SK-N-SH (cell line): Measurements from ENCODE around the gene SLC7A14. TPM values are rescaled to one million over a fixed set of nuclear protein-coding genes. Genes with fewer than 3 reads are reported as not detected.

Experiments used
- CTCF ChIA-PET: fragments of 300-600, 350-600 bp; formaldehyde crosslinking; extraction: SDS; loops from one replicate; lab custom pipeline; 2021; lab: Yijun Ruan, JAX
- POLR2A ChIA-PET: fragments of 350-600 bp; sonication (Branson Sonifier 250); formaldehyde crosslinking; extraction: SDS; loops from one replicate; lab custom pipeline; 2020; ENCODE audit warnings: antibody characterized with exemption, inconsistent platforms; lab: Yijun Ruan, JAX
- DNase-seq: peaks from one replicate; pipeline ENCODE4 v3.0.0; 2012
- H2AFZ ChIP-seq: fragments of 200-600 bp; sonication (generic); 2 replicates; pipeline ENCODE4 v1.8.1; 2016; ENCODE audit warnings: antibody characterized with exemption, mild to moderate bottlenecking, low read depth
- H3F3A ChIP-seq: fragments of 200-600 bp; sonication (generic); replicated peaks from 2 replicates; pipeline ENCODE3; 2016; ENCODE audit warnings: antibody characterized with exemption, mild to moderate bottlenecking; ENCODE audit not compliant: insufficient read depth
- H3K27ac ChIP-seq, 2 experiments: fragments of 200-500 bp in 1 of 2; fragments of 200-600 bp in 1 of 2; sonication (Bioruptor generic) in 1 of 2; sonication (generic), shearing (Covaris generic) in 1 of 2; 2 replicates each; pipeline versions ENCODE4 v1.5.1 to v1.6.1; 2014 to 2016; ENCODE audit warnings: low read depth in 2 of 2, inconsistent platforms in 1 of 2, low read length in 1 of 2, mild to moderate bottlenecking in 1 of 2, mixed read lengths in 1 of 2
- H3K27me3 ChIP-seq: fragments of 200-600 bp; sonication (generic), shearing (Covaris generic); 2 replicates; pipeline ENCODE4 v1.6.1; 2016; ENCODE audit warnings: mixed run types; ENCODE audit not compliant: insufficient read depth
- H3K36me3 ChIP-seq, 2 experiments: fragments of 200-500 bp in 1 of 2; fragments of 200-600 bp in 1 of 2; sonication (Bioruptor generic) in 1 of 2; sonication (generic) in 1 of 2; replicated peaks in 1 of 2; 2 replicates each; pipeline versions ENCODE3 to v1.5.1; 2014 to 2016; ENCODE audit warnings: low read length in 1 of 2, mild to moderate bottlenecking in 1 of 2; ENCODE audit not compliant: insufficient read depth in 2 of 2, control insufficient read depth in 1 of 2
- H3K4me1 ChIP-seq, 2 experiments: fragments of 200-500 bp in 1 of 2; fragments of 200-600 bp in 1 of 2; sonication (Bioruptor generic) in 1 of 2; sonication (generic), shearing (Covaris generic) in 1 of 2; 2 replicates each; pipeline versions ENCODE4 v1.5.1 to v1.6.1; 2014 to 2016; ENCODE audit warnings: low read depth in 1 of 2, low read length in 1 of 2, mixed run types in 1 of 2; ENCODE audit not compliant: insufficient read depth in 2 of 2, control insufficient read depth in 1 of 2
- H3K4me2 ChIP-seq: fragments of 200-600 bp; sonication (generic), shearing (Covaris generic); 2 replicates; pipeline ENCODE4 v1.6.1; 2017; ENCODE audit warnings: mixed run types
- H3K4me3 ChIP-seq, 2 experiments: fragments of 200-500 bp in 1 of 2; fragments of 200-600 bp in 1 of 2; sonication (Bioruptor generic) in 1 of 2; sonication (generic), shearing (Covaris generic) in 1 of 2; 2 replicates each; pipeline versions ENCODE4 v1.5.1 to v1.8.1; 2014 to 2016; ENCODE audit warnings: low read depth in 2 of 2, inconsistent platforms in 1 of 2, low read length in 1 of 2, mild to moderate bottlenecking in 1 of 2, mixed read lengths in 1 of 2, moderate library complexity in 1 of 2
- H3K79me2 ChIP-seq: fragments of 200-600 bp; sonication (generic); 2 replicates; pipeline ENCODE4 v1.8.1; 2017; ENCODE audit warnings: mild to moderate bottlenecking; ENCODE audit not compliant: insufficient read depth
- H3K9ac ChIP-seq: fragments of 200-600 bp; sonication (generic); 2 replicates; pipeline ENCODE4 v1.6.1; 2017; ENCODE audit warnings: mixed run types
- H3K9me2 ChIP-seq: fragments of 200-600 bp; sonication (generic); 2 replicates; pipeline ENCODE4 v1.6.1; 2017; ENCODE audit warnings: mixed run types
- H3K9me3 ChIP-seq: fragments of 200-600 bp; sonication (generic); 2 replicates; pipeline ENCODE4 v1.6.1; 2017; ENCODE audit warnings: mixed run types, mild to moderate bottlenecking, moderate library complexity
- H4K20me1 ChIP-seq: fragments of 200-600 bp; sonication (generic); 2 replicates; pipeline ENCODE4 v1.6.1; 2017; ENCODE audit warnings: mild to moderate bottlenecking, mixed run types; ENCODE audit not compliant: insufficient read depth
- CHD2 ChIP-seq: fragments of 150-350 bp; IDR thresholded peaks from 2 replicates; pipeline ENCODE4 v1.6.1; 2018; ENCODE audit warnings: low read length; ENCODE audit not compliant: partially characterized antibody
- EZH2phosphoT487 ChIP-seq: fragments of 200-600 bp; sonication (generic); IDR thresholded peaks from 2 replicates; pipeline ENCODE4 v1.6.1; 2017; ENCODE audit warnings: low read depth, mixed run types, mild to moderate bottlenecking, antibody characterized with exemption, moderate library complexity, borderline replicate concordance
- GATA2 ChIP-seq: sonication (generic); formaldehyde crosslinking; IDR thresholded peaks from 2 replicates; pipeline ENCODE4 v1.5.0; 2020; ENCODE audit warnings: mild to moderate bottlenecking, missing genetic modification reagents
- IRF3 ChIP-seq: fragments of 150-350 bp; IDR thresholded peaks from 2 replicates; pipeline ENCODE4 v1.6.1; 2016; ENCODE audit warnings: mild to moderate bottlenecking, low read depth, low read length
- JUND ChIP-seq: IDR thresholded peaks from 2 replicates; pipeline ENCODE4 v1.4.0; 2012
- MEF2A ChIP-seq: IDR thresholded peaks from 2 replicates; pipeline ENCODE4 v1.4.0; 2012; ENCODE audit warnings: low read depth, borderline replicate concordance
- MXI1 ChIP-seq: IDR thresholded peaks from 2 replicates; pipeline ENCODE4 v1.6.1; 2012; ENCODE audit warnings: mild to moderate bottlenecking, low read depth, low read length, improper control_type of control experiment
- NRF1 ChIP-seq: IDR thresholded peaks from 2 replicates; pipeline ENCODE4 v1.6.1; 2012; ENCODE audit warnings: low read depth, mild to moderate bottlenecking, low read length
- PBX3 ChIP-seq: IDR thresholded peaks from 2 replicates; pipeline ENCODE4; 2012
- POLR2AphosphoS5 ChIP-seq: IDR thresholded peaks from 2 replicates; pipeline ENCODE4 v1.6.1; 2012; ENCODE audit warnings: low read depth, low read length
- RAD21 ChIP-seq: IDR thresholded peaks from 2 replicates; pipeline ENCODE4 v1.6.1; 2012; ENCODE audit warnings: mild to moderate bottlenecking, low read length
- RCOR1 ChIP-seq: fragments of 150-350 bp; IDR thresholded peaks from 2 replicates; pipeline ENCODE4 v1.6.1; 2017; ENCODE audit warnings: antibody characterized with exemption, low read length
- RFX5 ChIP-seq: IDR thresholded peaks from 2 replicates; pipeline ENCODE4 v1.6.1; 2012; ENCODE audit warnings: mild to moderate bottlenecking, improper control_type of control experiment, low read length
- SIN3A ChIP-seq: IDR thresholded peaks from 2 replicates; pipeline ENCODE4 v1.6.1; 2012; ENCODE audit warnings: low read depth, mild to moderate bottlenecking, low read length, moderate library complexity, borderline replicate concordance
- TCF12 ChIP-seq: IDR thresholded peaks from 2 replicates; pipeline ENCODE4 v1.4.0; 2012
- TEAD4 ChIP-seq: IDR thresholded peaks from 2 replicates; pipeline ENCODE4 v1.4.0; 2012; ENCODE audit warnings: mild to moderate bottlenecking, borderline replicate concordance; ENCODE audit not compliant: insufficient read depth
- YY1 ChIP-seq: IDR thresholded peaks from 2 replicates; pipeline ENCODE4 v1.4.0; 2012; ENCODE audit warnings: low read depth, mild to moderate bottlenecking
- polyA plus RNA-seq, 3 experiments: library from polyadenylated mRNA; depleted of rRNA; stranded (reverse); fragments of >200 nt; gene quantifications; 2 replicates each; pipeline ENCODE4 v1.2.3, GENCODE V29; 2012

Gene SLC7A14
- polyA plus RNA-seq, 1 of the 3 experiments (the other 2 are of a cell fraction), result 2.5 TPM

- TF ChIP-seq TEAD4 (no peak), JUND (no peak), RAD21 (no peak), MXI1 (no peak), PBX3 (no peak), IRF3 (no peak), RFX5 (no peak), POLR2AphosphoS5 (no peak)
Observed at GRCh38 chr3:170560296-170560695, 25.6 kb downstream of the SLC7A14 start (continued).

- no peak overlapping the region for H2AFZ ChIP-seq
- no peaks in the 10 kb centered on the region for H3K27me3 ChIP-seq
- H3F3A ChIP-seq, result peaks cover 3% of the 10 kb centered on the region
- no peak overlapping the region for H3K27ac ChIP-seq
- H3K79me2 ChIP-seq, result no peaks in the 10 kb centered on the region
- ChIA-PET POLR2A (no interaction called here), CTCF (interaction anchor here (0.8 to 1.4 kb wide), 4 partner anchors 11 to 251 kb away, joined by 3 to 5 read pairs (median 3); no protein-coding TSS in a partner anchor)
- no peaks in the 10 kb centered on the region for H3K9me3 ChIP-seq
- no peaks in the 10 kb centered on the region; a peak in 1 of 4 replicates for H3K4me1 ChIP-seq
- H4K20me1 ChIP-seq, result no peaks in the 10 kb centered on the region
- TF ChIP-seq MXI1, result no peak
- TF ChIP-seq TCF12, result 0 out of 2 replicates have a peak, but pooled peaks have one; percentile 6
- TF ChIP-seq CHD2, result no peak
- TF ChIP-seq RCOR1, result no peak
- 0 out of 2 replicates have a peak, but pooled peaks have one; percentile 4 for TF ChIP-seq PBX3
- no peak for TF ChIP-seq MEF2A
- TF ChIP-seq YY1, result no peak
- TF ChIP-seq SIN3A, result no peak
- TF ChIP-seq NRF1, result no peak
- no peak for TF ChIP-seq EZH2phosphoT487
- TF ChIP-seq GATA2 (CRISPR knock-in tag), result no peak
- no peak for DNase-seq
- no peak overlapping the region for H3K4me2 ChIP-seq
- no peaks in the 10 kb centered on the region for H3K36me3 ChIP-seq
- no peak overlapping the region for H3K4me3 ChIP-seq
- H3K9me2 ChIP-seq, result no peaks in the 10 kb centered on the region
- no peak overlapping the region for H3K9ac ChIP-seq
Observed at GRCh38 chr3:170558427-170558826, 27.4 kb downstream of the SLC7A14 start.
